ENCODE measurements around the gene MYEOV.

The MYEOV gene

DNA sequence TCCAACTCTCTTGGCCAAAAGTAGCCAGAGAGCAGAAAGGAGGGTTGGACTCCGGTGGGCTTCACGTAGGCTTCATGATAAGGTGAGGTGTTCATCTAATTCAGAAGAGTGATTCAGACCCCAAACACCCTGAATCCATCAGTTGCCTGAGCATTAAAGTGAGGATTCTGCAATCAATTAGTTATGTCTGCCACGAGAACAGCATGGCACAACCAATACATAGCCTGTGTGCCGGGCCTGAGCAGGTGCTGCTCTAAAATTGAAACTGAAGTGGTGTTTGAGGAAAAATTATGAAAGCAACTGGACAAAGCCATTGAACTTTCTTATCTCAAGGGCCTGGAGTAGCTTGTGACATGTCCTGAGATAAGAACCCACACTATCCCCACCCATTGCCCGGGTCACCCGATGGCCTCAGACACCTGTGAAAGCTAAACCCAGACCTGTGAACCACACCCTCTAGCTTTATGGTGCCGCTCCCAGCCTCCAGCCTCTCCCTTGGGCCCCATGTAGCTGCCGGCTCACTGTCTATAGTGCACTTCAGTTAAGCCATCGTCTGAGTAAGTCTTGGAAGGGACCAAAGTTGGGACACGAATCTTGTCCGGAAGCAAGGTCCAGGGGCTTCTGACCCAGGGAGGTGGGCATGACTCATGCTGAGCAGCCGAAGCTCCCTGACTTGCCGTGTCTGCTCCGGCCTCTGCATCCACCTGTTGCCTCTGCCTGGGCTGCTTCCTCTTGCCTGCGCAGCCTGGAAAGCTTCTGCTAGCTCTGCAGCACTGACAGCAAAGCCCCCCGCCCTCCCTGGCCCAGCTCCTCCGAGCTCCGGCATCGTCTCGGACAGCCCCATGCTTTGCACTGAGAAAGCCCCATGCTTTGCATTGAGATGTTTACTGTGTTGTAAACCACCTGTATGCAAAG, 5.7 kb upstream of the MYEOV start:
- DNase-seq, result no peak

DNA sequence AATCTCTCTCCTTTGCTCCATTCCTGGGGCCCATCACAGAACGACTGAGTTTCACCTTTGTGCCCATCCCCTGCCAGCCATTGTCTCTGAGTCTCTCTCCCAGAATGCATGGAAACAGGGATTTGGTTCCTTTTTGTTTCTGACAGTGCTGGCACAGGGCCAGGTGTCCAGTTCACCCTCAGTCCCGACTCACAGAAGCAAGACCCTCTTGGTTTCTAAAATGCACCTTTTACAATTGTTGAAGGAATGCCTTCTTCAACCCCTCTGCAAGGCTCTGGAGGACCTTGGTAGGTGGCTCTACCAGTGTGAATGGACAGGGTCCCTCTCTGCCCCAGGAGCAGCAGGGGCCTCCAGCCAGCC, 5.1 kb upstream of the MYEOV start:
- no peak for DNase-seq

DNA sequence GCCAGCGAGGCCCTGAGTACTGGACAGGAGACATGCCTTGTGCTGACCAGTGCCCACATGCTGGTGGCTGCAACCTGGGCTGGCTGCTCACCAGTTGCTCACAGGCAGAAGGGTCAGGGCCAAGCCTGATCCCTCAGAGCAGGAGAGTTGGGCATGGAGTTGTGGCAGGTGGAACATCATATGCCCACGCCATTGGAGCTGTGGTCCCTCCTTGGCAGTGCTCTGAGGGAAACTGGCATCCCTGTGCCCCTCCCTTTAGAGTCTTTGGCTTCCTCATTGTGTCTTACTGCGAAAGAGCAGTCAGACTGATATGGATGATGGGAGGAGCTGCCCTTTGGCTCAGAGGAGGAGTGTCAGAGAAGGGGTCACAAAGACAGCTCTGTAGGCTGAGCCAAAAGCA, 3.1 kb upstream of the MYEOV start:
- DNase-seq, result no peak

- DNase-seq, result no peak
Measured at GRCh38 chr11:69291459-69292110, 2.4 kb upstream of the MYEOV start.

DNA sequence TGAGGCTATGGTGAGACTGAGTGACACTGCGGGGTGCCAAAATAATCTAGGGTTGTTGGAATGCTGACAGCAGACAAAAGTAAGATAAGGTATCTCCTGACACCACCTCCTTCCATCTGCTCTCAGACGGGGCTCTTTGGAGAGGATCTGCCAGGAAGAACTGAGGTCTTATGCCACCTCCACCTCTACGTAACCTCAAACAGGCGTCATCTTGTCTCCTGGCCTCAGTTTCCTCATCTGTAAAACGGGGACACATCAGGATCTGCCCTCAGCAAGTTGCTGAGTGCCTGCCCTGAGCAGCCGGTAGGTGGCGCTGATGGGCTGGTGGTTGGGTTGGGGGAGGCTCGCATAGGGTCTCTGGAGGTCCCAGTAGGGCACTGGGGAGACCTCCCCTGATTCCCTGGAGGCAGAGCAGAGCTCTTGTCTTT, 1.7 kb upstream of the MYEOV start:
- DNase-seq, result peak; percentile 57 to 64

DNA sequence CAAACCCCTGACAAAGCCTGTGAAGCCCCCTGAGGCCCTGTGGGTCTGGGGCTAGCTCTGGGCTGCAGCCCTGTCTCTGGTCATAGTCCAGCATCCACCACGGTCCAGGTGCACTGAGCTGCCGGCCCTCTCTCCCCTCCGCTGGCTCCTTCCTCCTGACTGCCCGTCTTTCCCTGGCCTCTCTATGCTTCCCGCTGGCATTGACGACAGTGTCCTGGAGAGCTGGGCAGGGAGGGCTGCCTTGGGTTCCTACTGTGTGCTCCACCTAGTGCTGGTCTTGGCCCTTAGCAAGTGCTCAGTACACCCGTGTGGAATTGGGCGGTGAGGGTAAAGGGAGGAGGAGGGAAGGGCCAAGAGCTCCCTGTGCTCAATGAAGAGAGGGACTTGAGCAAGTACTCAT, 868 bp upstream of the MYEOV start:
- DNase-seq, result no peak

GRCh38 chr11:69294571-69295078, 670 bp downstream of the MYEOV start:
- no peak for DNase-seq

GRCh38 chr11:69295079-69295994, 1.4 kb downstream of the MYEOV start:
- no peak for DNase-seq

- DNase-seq, result no peak
Measured at GRCh38 chr11:69295995-69296889, 2.3 kb downstream of the MYEOV start.

- peak; percentile 89 to 92 for DNase-seq
Measured at GRCh38 chr11:69296890-69297786, 3.2 kb downstream of the MYEOV start.

DNA sequence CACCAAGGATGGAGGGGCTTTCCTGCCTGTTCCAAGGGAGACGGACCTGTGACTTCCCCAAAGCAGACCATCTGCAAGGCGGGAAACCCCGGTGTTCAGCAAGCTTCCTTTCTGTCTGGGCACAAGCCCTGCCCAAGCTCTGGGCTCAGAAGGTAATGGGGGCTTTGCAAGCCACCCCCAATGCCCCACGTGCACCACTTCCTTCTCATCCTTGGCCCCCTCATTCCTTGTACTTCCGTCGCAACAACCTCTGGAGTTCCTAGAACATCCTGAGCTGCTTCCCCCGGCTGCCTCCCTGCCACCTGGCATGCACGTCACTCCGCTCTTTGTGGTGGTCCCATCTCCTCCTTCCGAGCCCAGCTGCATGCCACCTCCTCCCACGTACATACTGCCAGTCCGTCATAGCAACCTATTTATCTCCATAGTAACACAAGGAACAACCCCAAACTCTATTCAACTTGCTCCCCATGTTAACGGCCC, 3.9 kb downstream of the MYEOV start:
- DNase-seq, result no peak

DNA sequence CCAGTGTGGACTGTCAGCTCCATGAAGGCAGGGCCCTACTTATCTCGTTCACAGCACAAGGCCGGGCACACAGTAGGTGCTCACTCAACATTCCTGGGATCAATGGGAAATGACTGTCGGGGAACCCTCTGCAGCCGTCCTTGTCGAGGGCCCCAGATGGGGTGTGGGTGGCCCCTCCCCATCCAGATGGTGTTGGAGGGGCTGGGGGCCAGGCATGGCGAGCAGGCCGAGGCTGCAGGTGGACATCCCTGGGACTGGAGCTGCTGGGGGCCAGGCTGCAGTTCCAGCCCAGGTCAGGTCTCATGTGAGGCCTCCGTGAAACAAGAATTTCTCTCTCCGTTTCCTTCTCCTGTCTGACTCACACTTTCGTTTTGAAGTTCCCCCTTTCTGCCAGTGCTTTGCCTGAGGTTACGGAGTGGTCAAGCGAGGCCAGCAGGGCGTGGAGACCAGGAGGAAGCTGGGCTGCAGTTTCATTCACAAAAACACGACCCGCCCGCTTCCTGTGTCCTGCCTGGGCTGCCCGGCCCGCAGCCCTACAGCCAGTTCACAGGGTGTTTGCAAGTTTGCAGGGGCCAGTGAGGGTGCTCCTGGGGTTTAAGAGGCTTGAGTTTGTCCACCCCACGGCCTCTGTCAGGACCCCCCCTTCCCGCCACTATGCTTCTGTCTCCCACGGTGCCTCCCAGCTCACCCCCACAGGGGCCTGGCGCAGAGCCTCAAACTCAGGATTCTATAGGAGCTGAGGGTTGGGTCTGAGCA, 4.5 kb downstream of the MYEOV start:
- peak in 1 of 2 experiments; percentile 27 for DNase-seq

GRCh38 chr11:69299023-69299461, 5.1 kb downstream of the MYEOV start:
- no peak for DNase-seq

DNA sequence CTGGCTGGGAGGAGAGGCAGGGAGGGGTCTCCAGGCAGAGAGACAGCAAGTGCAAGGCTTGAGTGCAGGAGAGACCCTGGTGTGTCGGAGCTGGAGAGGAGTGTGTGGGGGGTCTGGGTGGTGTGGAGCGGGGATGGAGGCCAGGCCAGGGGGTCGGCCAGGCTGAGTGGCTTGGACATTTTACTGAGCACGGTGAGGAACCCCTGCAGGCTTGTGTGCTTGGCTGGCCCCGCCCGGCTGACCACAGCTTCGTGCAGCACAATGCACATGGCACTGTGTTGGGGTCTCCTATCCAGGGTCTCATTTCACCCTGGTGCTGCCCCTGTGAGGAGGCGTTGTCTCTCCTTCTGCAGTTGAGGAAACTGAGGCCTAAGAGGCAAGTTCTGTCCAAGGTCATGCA, 5.6 kb downstream of the MYEOV start:
- DNase-seq, result no peak

DNA sequence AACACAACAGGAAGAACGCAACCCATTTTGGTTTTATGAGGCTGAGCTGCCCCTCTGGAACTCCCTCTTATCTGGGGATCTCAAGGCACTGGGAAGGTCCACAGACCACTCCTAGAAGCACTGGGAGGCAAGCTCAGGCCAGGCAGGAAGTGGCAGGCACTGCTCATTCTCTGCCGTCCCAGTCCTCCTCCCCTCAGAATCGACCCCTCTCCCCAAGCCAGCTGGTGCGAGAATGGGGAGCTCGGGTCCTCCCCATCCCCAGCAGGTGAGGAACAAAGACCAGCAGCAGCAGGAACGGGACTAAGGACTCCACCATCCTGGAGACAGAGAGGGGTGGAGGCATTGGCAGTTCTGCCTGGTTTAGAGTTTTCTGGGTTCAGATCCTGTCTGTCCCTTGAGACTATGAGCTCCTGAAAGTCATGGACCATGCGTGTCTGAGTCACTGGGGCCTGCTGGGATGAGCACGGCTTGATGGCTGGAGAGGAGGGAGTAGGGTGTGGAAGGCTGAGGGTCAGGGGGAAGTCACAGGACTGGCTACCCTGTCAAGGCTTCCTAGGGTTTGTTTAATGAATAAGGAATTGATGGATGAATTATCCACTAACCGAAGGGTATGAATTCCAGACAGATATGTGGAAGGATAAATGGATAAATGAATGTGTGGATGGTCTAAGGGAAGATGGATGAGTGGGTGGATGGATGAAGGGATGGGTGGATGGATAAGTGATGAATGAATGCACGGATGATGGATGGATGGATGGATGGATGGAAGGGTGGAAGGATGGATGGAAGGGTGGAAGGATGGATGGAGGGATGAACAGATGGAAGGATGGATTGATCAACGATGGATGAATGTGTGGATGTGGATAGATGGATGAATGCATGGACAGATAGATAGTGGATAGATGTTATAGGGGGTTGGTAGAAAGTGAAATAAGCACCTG, 6.4 kb downstream of the MYEOV start:
- no peak for DNase-seq

- DNase-seq, result no peak
Measured at GRCh38 chr11:69301081-69301454, 7.1 kb downstream of the MYEOV start.

DNA sequence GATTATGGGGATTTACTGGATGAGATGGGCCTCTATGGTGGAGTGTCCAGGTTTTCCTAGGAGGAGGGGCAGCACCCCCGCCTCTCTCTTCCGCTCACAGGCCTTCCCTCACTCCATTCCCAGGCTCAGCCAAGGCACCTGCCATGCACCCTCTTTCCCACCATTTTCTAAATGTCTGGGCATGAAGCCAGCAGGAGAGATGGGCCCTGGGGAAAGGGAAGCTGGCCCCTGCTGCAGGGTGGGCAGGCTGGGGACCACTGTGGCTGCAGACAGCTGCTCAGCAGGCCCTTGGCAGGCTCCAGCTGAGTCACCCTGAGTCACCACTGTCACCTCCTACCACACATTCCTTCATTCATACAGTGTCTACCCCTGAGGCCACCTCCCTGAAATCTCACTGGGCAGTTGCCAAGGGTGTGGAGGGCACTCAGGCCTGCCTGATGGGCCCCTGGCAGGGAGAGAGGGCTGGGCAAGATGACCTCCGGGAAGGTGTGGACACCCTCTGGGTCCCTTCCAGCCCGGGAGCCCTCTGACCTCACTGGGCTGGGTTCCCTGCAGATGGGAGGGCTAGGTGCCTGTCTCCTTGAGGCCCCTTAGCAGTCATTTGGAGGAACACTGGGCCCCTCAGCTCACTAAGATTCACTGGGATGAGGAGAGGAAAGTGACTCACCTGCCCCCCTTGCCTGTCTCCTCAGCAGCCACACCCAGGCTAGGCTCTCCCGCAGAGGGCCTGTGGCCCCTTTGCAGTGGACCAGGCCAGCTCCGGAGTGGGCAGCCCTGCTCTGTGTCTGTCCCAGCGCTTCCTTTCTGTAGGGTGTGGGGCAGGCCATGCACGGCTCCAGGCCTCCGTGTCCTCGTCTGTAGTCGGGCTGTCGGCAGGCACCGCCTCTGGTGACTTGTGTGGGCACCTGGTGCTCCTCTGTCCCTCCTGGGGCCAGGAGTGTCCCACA, 7.8 kb downstream of the MYEOV start:
- peak; percentile 36 to 55 for DNase-seq
